HepG2 (cell line): ENCODE measurements around the gene SCIN. TPM values are rescaled to one million over a fixed set of nuclear protein-coding genes. Genes with fewer than 3 reads are reported as not detected.

Source experiments
- ATAC-seq: fragments of 200-7000 bp; cut with Tn5 transposase; 3 replicates; pipeline ENCODE4 v1.9.1; 2020; ENCODE audit warnings: mild to moderate bottlenecking, moderate library complexity
- BruUV-seq: library from RNA; stranded (reverse); fragments of 400-500 nt; replicated peaks from 2 replicates; lab custom pipeline; 2021; lab: Mats Ljungman, UMichigan
- CTCF ChIA-PET: fragments of 300-600 bp; formaldehyde crosslinking; extraction: SDS; loops from one replicate; lab custom pipeline; 2021; ENCODE audit warnings: low total read pairs, inconsistent platforms, low intra/inter-chr PET ratio; lab: Yijun Ruan, JAX
- POLR2A ChIA-PET: fragments of 350-600 bp; sonication (Branson Sonifier 250); formaldehyde crosslinking; loops from one replicate; lab custom pipeline; 2020; ENCODE audit warnings: antibody characterized with exemption, inconsistent platforms; lab: Yijun Ruan, JAX
- DNase-seq: peaks from one replicate; pipeline ENCODE4 v3.0.0-alpha.2; 2015; ENCODE audit warnings: low spot score
- FAIRE-seq: peaks from 3 replicates; lab custom pipeline; 2011; peaks lifted over from hg19 to GRCh38; lab: Jason Lieb, UNC
- H2AFZ ChIP-seq: one replicate; pipeline ENCODE4 v1.6.1; 2011; ENCODE audit warnings: low read length, inconsistent platforms
- H3K27ac ChIP-seq: fragments of 300-600 bp; 3 replicates; pipeline ENCODE4 v1.8.0; 2011; ENCODE audit warnings: mixed run types, mild to moderate bottlenecking, mixed read lengths, low read length, inconsistent platforms; ENCODE audit not compliant: insufficient read depth; ENCODE audit errors: extremely low read length
- H3K27me3 ChIP-seq, 2 experiments: fragments of 200-600 bp in 1 of 2; 2 replicates in 1 of 2; 3 replicates in 1 of 2; pipeline versions ENCODE4 v1.6.0 to v1.8.0; 2011; ENCODE audit warnings: low read length in 2 of 2, mild to moderate bottlenecking in 2 of 2, moderate library complexity in 2 of 2, inconsistent platforms in 1 of 2; ENCODE audit not compliant: insufficient read depth in 2 of 2, control insufficient read depth in 1 of 2
- H3K36me3 ChIP-seq, 2 experiments: fragments of 200-600 bp in 1 of 2; replicated peaks in 1 of 2; 2 replicates in 1 of 2; 3 replicates in 1 of 2; pipeline versions ENCODE4 v1.5.1 to v1.8.0; 2011; ENCODE audit warnings: low read length in 2 of 2, inconsistent platforms in 1 of 2; ENCODE audit not compliant: insufficient read depth in 2 of 2, control insufficient read depth in 1 of 2
- H3K4me1 ChIP-seq: 2 replicates; pipeline ENCODE4 v1.5.1; 2012; ENCODE audit warnings: low read length, inconsistent platforms; ENCODE audit not compliant: insufficient read depth
- H3K4me2 ChIP-seq: 2 replicates; pipeline ENCODE4 v1.6.0; 2011; ENCODE audit warnings: low read depth, low read length, inconsistent platforms
- H3K4me3 ChIP-seq, 3 experiments: fragments of 200-600 bp in 1 of 3; sonication (generic), shearing (Covaris generic) in 1 of 3; replicated peaks in 1 of 3; 2 replicates each; pipeline ENCODE4 v1.5.1; 2011 to 2016; ENCODE audit warnings: low read length in 3 of 3, inconsistent platforms in 2 of 3, low read depth in 2 of 3, mild to moderate bottlenecking in 2 of 3, control low read depth in 1 of 3, mixed read lengths in 1 of 3; ENCODE audit not compliant: insufficient read depth in 1 of 3
- H3K79me2 ChIP-seq: one replicate; pipeline ENCODE4 v1.6.1; 2011; ENCODE audit warnings: low read length, inconsistent platforms; ENCODE audit not compliant: insufficient read depth
- H3K9ac ChIP-seq: 2 replicates; pipeline ENCODE4 v1.6.0; 2011; ENCODE audit warnings: mild to moderate bottlenecking, low read depth, low read length, inconsistent platforms; ENCODE audit not compliant: insufficient read depth
- H3K9me3 ChIP-seq: 2 replicates; pipeline ENCODE4 v1.5.1; 2012; ENCODE audit warnings: mild to moderate bottlenecking, low read length
- H4K20me1 ChIP-seq: 2 replicates; pipeline ENCODE4 v1.6.0; 2011; ENCODE audit warnings: inconsistent platforms, mild to moderate bottlenecking, low read length, moderate library complexity; ENCODE audit not compliant: insufficient read depth
- DNMT1 ChIP-seq: sonication (generic); formaldehyde crosslinking; IDR thresholded peaks from 2 replicates; pipeline ENCODE4 v1.5.1; 2020; ENCODE audit warnings: mild to moderate bottlenecking, missing genetic modification reagents
- ZFAT ChIP-seq: sonication (generic); formaldehyde crosslinking; conservative IDR thresholded peaks from 2 replicates; pipeline ENCODE4 v1.8.1; 2023; ENCODE audit warnings: missing genetic modification reagents, inconsistent platforms
- WGBS: methylation state at CpG from one replicate; pipeline ENCODE4 v1.1.6; 2017; ENCODE audit warnings: low lambda C conversion rate; 5-methylcytosine and 5-hydroxymethylcytosine counted together
- in situ Hi-C: cut with HindIII; loops from 2 replicates; pipeline ENCODE4 v1.10.0; 2017; ENCODE audit warnings: low pct_unique_long_range_greater_than_20kb; ENCODE audit not compliant: extremely low pct_ligation_motif_present
- intact Hi-C: fragments of 100-400 bp; cut with micrococcal nuclease; formaldehyde crosslinking; loops from one replicate; pipeline ENCODE4 v1.10.0; 2022; ENCODE audit not compliant: unreplicated experiment
- polyA plus RNA-seq, 8 experiments: library from polyadenylated mRNA; depleted of rRNA in 3 of 8; stranded (reverse) in 7 of 8; unstranded in 1 of 8; fragments of >200 nt; fragmentation: Illumina TruSeq in 4 of 8; extraction: Trizol in 4 of 8; gene quantifications; 2 replicates each; pipeline versions ENCODE4 v1.2.1 to v1.2.3, GENCODE V29; 2011 to 2016; ENCODE audit warnings: low read depth in 4 of 8, missing spikeins in 1 of 8, mixed read lengths in 1 of 8; ENCODE audit not compliant: insufficient read depth in 1 of 8
- total RNA-seq, 5 experiments: library from RNA; depleted of rRNA; stranded (reverse); fragments of >200 nt; fragmentation: Illumina TruSeq; extraction: Trizol; gene quantifications; 2 replicates each; pipeline ENCODE4 v1.2.3, GENCODE V29; 2016; ENCODE audit warnings: low read depth in 1 of 5
- TF ChIP-seq, protein P1 (sequence below): sonication (generic); formaldehyde crosslinking; IDR thresholded peaks from 2 replicates; pipeline ENCODE4 v1.9.0; 2021; ENCODE audit warnings: missing genetic modification reagents, borderline replicate concordance

The SCIN gene
- total and polyA plus RNA-seq, 2 of the 13 experiments (the other 11 are each of a cell fraction or from before 2014, with no cell fraction given) = not detected

DNA sequence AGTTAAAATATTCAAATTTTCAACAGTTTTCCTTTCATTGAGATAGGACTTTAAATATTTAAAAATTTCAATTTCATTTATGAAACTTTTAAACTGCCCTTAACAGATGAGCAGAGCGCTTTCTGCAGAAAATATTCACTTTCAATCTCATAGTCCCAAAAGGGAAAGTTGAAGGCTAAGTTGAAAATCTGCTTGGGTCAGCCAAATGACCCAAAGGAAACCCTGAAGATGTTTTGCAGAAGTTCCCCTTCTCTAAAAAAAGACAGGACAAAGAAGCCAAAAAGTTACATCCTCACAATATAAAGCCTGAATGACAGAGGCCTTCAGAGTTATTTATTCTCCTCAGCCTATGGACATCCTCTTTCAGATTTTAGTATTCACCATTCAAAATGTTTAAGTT is 17.6 kb upstream of the SCIN start:
- Histone ChIP-seq H2AFZ (no peak overlapping the region), H3K4me1 (no peaks in the 10 kb centered on the region), H3K27ac (no peak overlapping the region), H3K27me3 (no peaks in the 10 kb centered on the region), H3K36me3 (no peaks in the 10 kb centered on the region), H3K79me2 (no peaks in the 10 kb centered on the region), H3K9ac (no peak overlapping the region), H3K4me3 (no peak overlapping the region), H3K9me3 (no peaks in the 10 kb centered on the region), H3K4me2 (no peak overlapping the region), H4K20me1 (no peaks in the 10 kb centered on the region)
- BruUV-seq = no TSS peak
- no peak for DNase-seq
- TF ChIP-seq ZFAT (CRISPR knock-in tag) = no peak
- ChIA-PET POLR2A (no interaction called here), CTCF (no interaction called here)
- ATAC-seq = no peak
- 54% methylated on average over 1 of the region's 1 CpG for WGBS
- intact Hi-C loops = no loop called here
- no peak for FAIRE-seq
- in situ Hi-C loops = no loop called here

DNA sequence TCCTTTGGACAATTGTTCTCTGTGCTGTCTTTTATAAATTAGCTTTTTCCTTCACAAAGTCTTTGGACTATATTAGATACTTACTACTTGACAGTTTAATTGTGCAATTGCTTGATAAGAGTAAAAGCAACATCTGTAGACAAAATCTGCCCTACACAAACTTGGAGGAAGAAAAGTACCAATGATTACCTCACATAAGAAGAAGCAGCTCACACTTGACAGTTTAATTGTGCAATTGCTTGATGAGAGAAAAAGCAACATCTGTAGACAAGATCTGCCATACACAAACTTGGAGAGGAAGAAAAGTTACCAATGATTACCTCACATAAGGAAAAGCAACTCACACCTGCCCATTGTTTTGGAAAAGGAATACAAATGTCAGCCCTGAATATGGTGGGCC is 17.1 kb upstream of the SCIN start:
- Histone ChIP-seq H3K4me3 (no peak overlapping the region), H3K4me2 (no peak overlapping the region), H3K9ac (no peak overlapping the region), H3K36me3 (no peaks in the 10 kb centered on the region), H3K4me1 (no peaks in the 10 kb centered on the region), H4K20me1 (no peaks in the 10 kb centered on the region), H3K27ac (no peak overlapping the region), H3K9me3 (no peaks in the 10 kb centered on the region), H2AFZ (no peak overlapping the region), H3K79me2 (no peaks in the 10 kb centered on the region), H3K27me3 (no peaks in the 10 kb centered on the region)
- no TSS peak for BruUV-seq
- TF ChIP-seq, protein P1, sequence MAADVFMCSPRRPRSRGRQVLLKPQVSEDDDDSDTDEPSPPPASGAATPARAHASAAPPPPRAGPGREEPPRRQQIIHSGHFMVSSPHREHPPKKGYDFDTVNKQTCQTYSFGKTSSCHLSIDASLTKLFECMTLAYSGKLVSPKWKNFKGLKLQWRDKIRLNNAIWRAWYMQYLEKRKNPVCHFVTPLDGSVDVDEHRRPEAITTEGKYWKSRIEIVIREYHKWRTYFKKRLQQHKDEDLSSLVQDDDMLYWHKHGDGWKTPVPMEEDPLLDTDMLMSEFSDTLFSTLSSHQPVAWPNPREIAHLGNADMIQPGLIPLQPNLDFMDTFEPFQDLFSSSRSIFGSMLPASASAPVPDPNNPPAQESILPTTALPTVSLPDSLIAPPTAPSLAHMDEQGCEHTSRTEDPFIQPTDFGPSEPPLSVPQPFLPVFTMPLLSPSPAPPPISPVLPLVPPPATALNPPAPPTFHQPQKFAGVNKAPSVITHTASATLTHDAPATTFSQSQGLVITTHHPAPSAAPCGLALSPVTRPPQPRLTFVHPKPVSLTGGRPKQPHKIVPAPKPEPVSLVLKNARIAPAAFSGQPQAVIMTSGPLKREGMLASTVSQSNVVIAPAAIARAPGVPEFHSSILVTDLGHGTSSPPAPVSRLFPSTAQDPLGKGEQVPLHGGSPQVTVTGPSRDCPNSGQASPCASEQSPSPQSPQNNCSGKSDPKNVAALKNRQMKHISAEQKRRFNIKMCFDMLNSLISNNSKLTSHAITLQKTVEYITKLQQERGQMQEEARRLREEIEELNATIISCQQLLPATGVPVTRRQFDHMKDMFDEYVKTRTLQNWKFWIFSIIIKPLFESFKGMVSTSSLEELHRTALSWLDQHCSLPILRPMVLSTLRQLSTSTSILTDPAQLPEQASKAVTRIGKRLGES (CRISPR knock-in tag) = no peak
- no peak for TF ChIP-seq DNMT1 (CRISPR knock-in tag)
- no peak for DNase-seq
- in situ Hi-C loops = no loop called here
- CTCF ChIA-PET = no interaction called here
- ATAC-seq = no peak
- FAIRE-seq = no peak
- POLR2A ChIA-PET = no interaction called here
- intact Hi-C loops = no loop called here
